HG03575 (cell line): ENCODE data around the gene NNT.
"Not testable (repeated sequence)": the region's sequence is repeated elsewhere in the genome, so short reads cannot be mapped to it uniquely, and the experiment has no call there.

Experiments used
- ATAC-seq: cut with Tn5 transposase; IDR thresholded peaks from one replicate; pipeline ENCODE4 v1.9.1; 2021; ENCODE audit not compliant: unreplicated experiment, insufficient number of reproducible peaks, low FRiP score; ENCODE audit errors: extremely low read depth

Gene NNT

GRCh38 chr5:43691275-43691674, 88.3 kb downstream of the NNT start:
- ATAC-seq: no peak

- ATAC-seq: no peak
These were observed 88.9 kb downstream of the NNT start for GRCh38 chr5:43691893-43692292.

GRCh38 chr5:43693411-43693810, 90.4 kb downstream of the NNT start:
- ATAC-seq: no peak

- no peak for ATAC-seq
These were observed 91.0 kb downstream of the NNT start for GRCh38 chr5:43694027-43694426.

GRCh38 chr5:43696444-43696843, 93.5 kb downstream of the NNT start:
- not testable (repeated sequence) for ATAC-seq

GRCh38 chr5:43699910-43700309, 96.9 kb downstream of the NNT start:
- no peak for ATAC-seq

GRCh38 chr5:43700601-43701000, 97.6 kb downstream of the NNT start:
- no peak for ATAC-seq

GRCh38 chr5:43701227-43701626, 98.2 kb downstream of the NNT start:
- no peak for ATAC-seq

GRCh38 chr5:43702293-43702692, 99.3 kb downstream of the NNT start:
- ATAC-seq: no peak

- ATAC-seq: no peak
These were observed 99.8 kb downstream of the NNT start for GRCh38 chr5:43702815-43703214.

- ATAC-seq: no peak
These were observed 101.3 kb downstream of the NNT start for GRCh38 chr5:43704243-43704642.

GRCh38 chr5:43706576-43706975, 103.6 kb downstream of the NNT start:
- not testable (repeated sequence) for ATAC-seq

- no peak for ATAC-seq
These were observed 108.5 kb downstream of the NNT start for GRCh38 chr5:43711496-43711895.

GRCh38 chr5:43712081-43712480, 109.1 kb downstream of the NNT start:
- ATAC-seq: no peak

- not testable (repeated sequence) for ATAC-seq
These were observed 116.8 kb downstream of the NNT start for GRCh38 chr5:43719783-43720182.

GRCh38 chr5:43728581-43728980, 125.6 kb downstream of the NNT start:
- ATAC-seq: no peak

GRCh38 chr5:43729846-43730478, 127.0 kb downstream of the NNT start:
- ATAC-seq: no peak

- no peak for ATAC-seq
These were observed 127.9 kb downstream of the NNT start for GRCh38 chr5:43730832-43731342.

GRCh38 chr5:43731573-43731972, 128.6 kb downstream of the NNT start:
- no peak for ATAC-seq

GRCh38 chr5:43745923-43746548, 143.1 kb downstream of the NNT start:
- not testable (repeated sequence) for ATAC-seq

GRCh38 chr5:43750809-43751208, 147.8 kb downstream of the NNT start:
- ATAC-seq: no peak
